Endothelial cell of umbilical vein (primary cell): ENCODE measurements around the gene CCNDBP1. TPM values are rescaled to one million over a fixed set of nuclear protein-coding genes. Genes with fewer than 3 reads are reported as not detected.

Experiments used
- BruUV-seq: library from RNA; stranded (reverse); fragments of 400-500 nt; replicated peaks from 2 replicates; lab custom pipeline; 2021; lab: Mats Ljungman, UMichigan
- CTCF ChIA-PET: fragments of 300-600, 350-600 bp; sonication (Branson Sonifier 250); formaldehyde crosslinking; loops from one replicate; lab custom pipeline; 2021; ENCODE audit warnings: antibody characterized with exemption, inconsistent platforms; lab: Charles Lee
- POLR2A ChIA-PET: fragments of 300-600, 350-600 bp; sonication (Branson Sonifier 250); formaldehyde crosslinking; loops from one replicate; lab custom pipeline; 2021; ENCODE audit warnings: antibody characterized with exemption, inconsistent platforms; lab: Charles Lee
- DNase-seq: peaks from one replicate; pipeline ENCODE4 v3.0.0-alpha.2; 2011; ENCODE audit warnings: low read depth, low spot score
- FAIRE-seq: peaks from 2 replicates; lab custom pipeline; 2011; peaks lifted over from hg19 to GRCh38; lab: Jason Lieb, UNC
- H2AFZ ChIP-seq: 2 replicates; pipeline ENCODE4 v1.6.0; 2012; ENCODE audit warnings: low read depth, low read length, control low read depth, inconsistent platforms
- H3K27ac ChIP-seq: 2 replicates; pipeline ENCODE4 v1.5.1; 2011; ENCODE audit warnings: low read depth, mild to moderate bottlenecking, control low read depth, low read length, moderate library complexity; ENCODE audit not compliant: insufficient read depth
- H3K27me3 ChIP-seq, 2 experiments: 2 replicates each; pipeline versions ENCODE4 v1.6.0 to v1.6.1; 2011; ENCODE audit warnings: low read length in 2 of 2, mixed read lengths in 1 of 2; ENCODE audit not compliant: control insufficient read depth in 2 of 2, insufficient read depth in 2 of 2
- H3K36me3 ChIP-seq, 2 experiments: 2 replicates in 1 of 2; 3 replicates in 1 of 2; pipeline ENCODE4 v1.5.1; 2011; ENCODE audit warnings: low read length in 2 of 2, mild to moderate bottlenecking in 1 of 2, moderate library complexity in 1 of 2; ENCODE audit not compliant: control insufficient read depth in 2 of 2, insufficient read depth in 2 of 2; ENCODE audit errors: extremely low read depth in 1 of 2
- H3K4me1 ChIP-seq: 3 replicates; pipeline ENCODE4 v1.5.1; 2011; ENCODE audit warnings: mild to moderate bottlenecking, low read length; ENCODE audit not compliant: control insufficient read depth, insufficient read depth; ENCODE audit errors: extremely low read depth
- H3K4me2 ChIP-seq: 2 replicates; pipeline ENCODE4 v1.6.1; 2011; ENCODE audit warnings: low read length, control low read depth, mixed read lengths; ENCODE audit not compliant: insufficient read depth
- H3K4me3 ChIP-seq, 3 experiments: fragments of 200-600 bp in 1 of 3; sonication (generic), shearing (Covaris generic) in 1 of 3; replicated peaks in 1 of 3; 2 replicates each; pipeline ENCODE4 v1.5.1; 2011 to 2016; ENCODE audit warnings: control low read depth in 3 of 3, low read length in 3 of 3, mild to moderate bottlenecking in 2 of 3, inconsistent platforms in 1 of 3, low read depth in 1 of 3, moderate library complexity in 1 of 3; ENCODE audit not compliant: insufficient read depth in 1 of 3
- H3K79me2 ChIP-seq: 2 replicates; pipeline ENCODE4 v1.6.0; 2012; ENCODE audit warnings: low read length, inconsistent platforms; ENCODE audit not compliant: control insufficient read depth, insufficient read depth
- H3K9ac ChIP-seq: replicated peaks from 2 replicates; pipeline ENCODE3; 2011; ENCODE audit warnings: low read length, control low read depth; ENCODE audit not compliant: insufficient read depth; ENCODE audit errors: extremely low read depth
- H3K9me1 ChIP-seq: replicated peaks from 3 replicates; pipeline ENCODE4 v1.6.0; 2011; ENCODE audit warnings: mild to moderate bottlenecking, low read length; ENCODE audit not compliant: control insufficient read depth, insufficient read depth; ENCODE audit errors: extremely low read depth
- H3K9me3 ChIP-seq: replicated peaks from 2 replicates; pipeline ENCODE4 v1.5.1; 2012; ENCODE audit warnings: low read length, inconsistent platforms; ENCODE audit not compliant: control insufficient read depth, insufficient read depth
- H4K20me1 ChIP-seq: replicated peaks from 2 replicates; pipeline ENCODE3; 2011; ENCODE audit warnings: mild to moderate bottlenecking, low read length; ENCODE audit not compliant: control insufficient read depth, insufficient read depth; ENCODE audit errors: extremely low read depth
- CTCF ChIP-seq, 2 donors: IDR thresholded peaks; 1 replicate in 1 of 2; 2 replicates in 1 of 2; pipeline ENCODE4 v1.5.1; 2011; ENCODE audit warnings: low read length in 2 of 2, mild to moderate bottlenecking in 2 of 2, moderate library complexity in 2 of 2, control low read depth in 1 of 2, inconsistent platforms in 1 of 2, low read depth in 1 of 2; ENCODE audit not compliant: insufficient read depth in 1 of 2; ENCODE audit errors: extremely low read depth in 1 of 2
- EZH2 ChIP-seq: IDR thresholded peaks from 2 replicates; pipeline ENCODE4 v1.6.1; 2012; ENCODE audit warnings: borderline replicate concordance, low read depth, mild to moderate bottlenecking, moderate library complexity, low read length, inconsistent platforms; ENCODE audit not compliant: severe bottlenecking
- FOS ChIP-seq: IDR thresholded peaks from 2 replicates; pipeline ENCODE4 v1.6.1; 2011; ENCODE audit warnings: mild to moderate bottlenecking, low read length, moderate library complexity, borderline replicate concordance; ENCODE audit not compliant: insufficient read depth
- GATA2 ChIP-seq: IDR thresholded peaks from 2 replicates; pipeline ENCODE4 v1.7.0; 2011; ENCODE audit warnings: low read depth, mild to moderate bottlenecking, moderate library complexity, mixed read lengths, low read length; ENCODE audit not compliant: insufficient read length, insufficient read depth
- JUN ChIP-seq: IDR thresholded peaks from 2 replicates; pipeline ENCODE4 v1.6.1; 2011; ENCODE audit warnings: borderline replicate concordance, low read depth; ENCODE audit not compliant: insufficient read length, insufficient read depth
- MAX ChIP-seq: IDR thresholded peaks from 2 replicates; pipeline ENCODE4 v1.6.1; 2011; ENCODE audit not compliant: insufficient read depth, insufficient read length
- MYC ChIP-seq: IDR thresholded peaks from one replicate; pipeline ENCODE4 v1.6.1; 2011; ENCODE audit warnings: mild to moderate bottlenecking, low read depth, low read length
- POLR2A ChIP-seq: IDR thresholded peaks from 2 replicates; pipeline ENCODE4 v1.6.1; 2012; ENCODE audit warnings: low read depth, mild to moderate bottlenecking, control low read depth, low read length
- POLR2AphosphoS5 ChIP-seq: IDR thresholded peaks from 2 replicates; pipeline ENCODE4 v1.6.1; 2012; ENCODE audit warnings: low read depth, mild to moderate bottlenecking, control low read depth, low read length, moderate library complexity; ENCODE audit not compliant: insufficient read depth
- dilution Hi-C: fragments of 300-500 bp; cut with MboI; formaldehyde crosslinking; loops from one replicate; pipeline ENCODE4 v1.15.0; 2019; ENCODE audit warnings: low sequenced_read_pairs; ENCODE audit not compliant: extremely low pct_ligation_motif_present
- intact Hi-C: fragments of 100-400 bp; cut with micrococcal nuclease; formaldehyde crosslinking; loops from one replicate; pipeline ENCODE4 v1.10.0; 2022
- polyA plus RNA-seq, 4 experiments: library from polyadenylated mRNA; depleted of rRNA in 3 of 4; stranded (reverse) in 3 of 4; unstranded in 1 of 4; fragments of >200 nt; gene quantifications; 2 replicates each; pipeline versions ENCODE4 v1.2.1 to v1.2.3, GENCODE V29; 2011 to 2012; ENCODE audit warnings: missing spikeins in 1 of 4
- total RNA-seq: library from RNA; stranded (reverse); gene quantifications from 2 replicates; pipeline ENCODE4 v1.2.3, GENCODE V29; 2021

Gene CCNDBP1
- total and polyA plus RNA-seq, 2 donors (not counting 3 experiments of a cell fraction or from before 2014, with no cell fraction given): 39.9 to 54.9 TPM

GRCh38 chr15:43211224-43211735 is 26.1 kb downstream of the CCNDBP1 start:
- no peak for DNase-seq
- Histone ChIP-seq H3K9ac (no peak overlapping the region), H3K4me1 (no peaks in the 10 kb centered on the region), H4K20me1 (no peaks in the 10 kb centered on the region), H3K79me2 (no peaks in the 10 kb centered on the region), H3K4me3 (no peak overlapping the region), H3K4me2 (no peak overlapping the region), H3K9me3 (no peaks in the 10 kb centered on the region), H3K27ac (no peak overlapping the region), H3K9me1 (no peaks in the 10 kb centered on the region), H3K27me3 (peaks cover 4 to 21% of the 10 kb centered on the region in 2 experiments), H3K36me3 (no peaks in the 10 kb centered on the region), H2AFZ (no peak overlapping the region)
- ChIA-PET POLR2A (no interaction called here), CTCF (interaction anchor here (2.4 to 3.8 kb wide), 2 partner anchors 14 kb away, joined by 9 to 27 read pairs; no protein-coding TSS in a partner anchor)
- no peak for FAIRE-seq
- no TSS peak for BruUV-seq
- no peak for TF ChIP-seq MAX
- dilution Hi-C loops (no loop called here), intact Hi-C loops (no loop called here)

- H3K27ac ChIP-seq: no peak overlapping the region
- no peaks in the 10 kb centered on the region for H3K79me2 ChIP-seq
- dilution Hi-C loops (no loop called here), intact Hi-C loops (no loop called here)
- H3K9ac ChIP-seq: no peak overlapping the region
- no peaks in the 10 kb centered on the region for H3K9me1 ChIP-seq
- FAIRE-seq (no peak), DNase-seq (no peak)
- no peaks in the 10 kb centered on the region for H4K20me1 ChIP-seq
- no TSS peak for BruUV-seq
- H3K27me3 ChIP-seq: peaks cover 3 to 16% of the 10 kb centered on the region in 2 experiments
- CTCF ChIA-PET: interaction anchor here (3.1 to 3.8 kb wide), 2 partner anchors 9 to 13 kb away, joined by 26 to 27 read pairs; no protein-coding TSS in a partner anchor
- no peaks in the 10 kb centered on the region for H3K9me3 ChIP-seq
- H3K4me1 ChIP-seq: no peaks in the 10 kb centered on the region
- POLR2A ChIA-PET: no interaction called here
- no peak overlapping the region for H3K4me3 ChIP-seq
- H2AFZ ChIP-seq: no peak overlapping the region
- H3K4me2 ChIP-seq: no peak overlapping the region
- no peak for TF ChIP-seq POLR2AphosphoS5
- TF ChIP-seq MAX: no peak
- TF ChIP-seq GATA2: no peak
- TF ChIP-seq FOS: no peak
- no peak for TF ChIP-seq EZH2
- TF ChIP-seq CTCF (IDR thresholded peaks at IDR 0.05; ENCODE audit: extremely low read depth in 1 of 2, insufficient read depth in 1 of 2, low read depth in 1 of 2, low read length in 2 of 2): no peak
- TF ChIP-seq POLR2A: no peak
- no peak for TF ChIP-seq MYC
- TF ChIP-seq JUN: no peak
- H3K36me3 ChIP-seq: no peaks in the 10 kb centered on the region
These were observed 27.1 kb downstream of the CCNDBP1 start for GRCh38 chr15:43212299-43212698.
